A549 (cell line): ENCODE measurements around the gene MYH14.

Experiments used
- EP300 ChIP-seq, 2 experiments: fragments of >200 bp; sonication (Bioruptor Twin); formaldehyde crosslinking; IDR thresholded peaks; 2 replicates in 1 of 2; 3 replicates in 1 of 2; pipeline ENCODE4 v1.6.1; 2016 to 2017
- ESRRA ChIP-seq: fragments of 150-350 bp; IDR thresholded peaks from 2 replicates; pipeline ENCODE4 v1.6.1; 2014; ENCODE audit warnings: mild to moderate bottlenecking, low read length, borderline replicate concordance
- FOSL2 ChIP-seq, 2 experiments: fragments of 450-650 bp in 1 of 2; fragments of >200 bp in 1 of 2; sonication (Bioruptor Twin) in 1 of 2; formaldehyde crosslinking; IDR thresholded peaks; 2 replicates each; pipeline versions ENCODE4 v1.5.0 to v1.6.1; 2016 to 2020; ENCODE audit warnings: mild to moderate bottlenecking in 1 of 2, moderate library complexity in 1 of 2
- JUN ChIP-seq, 2 experiments: fragments of >200 bp; sonication (Bioruptor Twin); formaldehyde crosslinking; IDR thresholded peaks; 2 replicates in 1 of 2; 3 replicates in 1 of 2; pipeline ENCODE4 v1.6.1; 2016 to 2017
- POLR2A ChIP-seq: IDR thresholded peaks from 2 replicates; pipeline ENCODE4 v1.6.1; 2012; ENCODE audit warnings: mild to moderate bottlenecking, low read length
- RFX5 ChIP-seq: fragments of 450-650 bp; IDR thresholded peaks from 2 replicates; pipeline ENCODE4 v1.7.1; 2014; ENCODE audit warnings: antibody characterized with exemption, mild to moderate bottlenecking, moderate library complexity
- ZNF302 ChIP-seq: fragments of 250-450 bp; sonication (Bioruptor Pico); IDR thresholded peaks from 2 replicates; pipeline ENCODE4 v1.9.0; 2021; ENCODE audit warnings: inconsistent platforms, mild to moderate bottlenecking, moderate library complexity
- ZSCAN20 ChIP-seq: fragments of 250-450 bp; sonication (Bioruptor Pico); IDR thresholded peaks from 2 replicates; pipeline ENCODE4 v1.8.0; 2022; ENCODE audit warnings: mild to moderate bottlenecking, moderate library complexity
- TF ChIP-seq, protein P1 (sequence below): fragments of >200 bp; sonication (Bioruptor Twin); formaldehyde crosslinking; IDR thresholded peaks from 3 replicates; pipeline ENCODE4 v1.5.1; 2016
- TF ChIP-seq, protein P2 (sequence below): fragments of 200-600 bp; sonication (generic); IDR thresholded peaks from 2 replicates; pipeline ENCODE4 v1.6.1; 2016; ENCODE audit warnings: antibody characterized with exemption, mild to moderate bottlenecking, moderate library complexity
- TF ChIP-seq, protein P3 (sequence below): fragments of 450-650 bp; IDR thresholded peaks from 2 replicates; pipeline ENCODE4 v1.6.1; 2014; ENCODE audit warnings: antibody characterized with exemption
- TF ChIP-seq, protein P4 (sequence below): fragments of 250-450 bp; sonication (Bioruptor Pico); IDR thresholded peaks from 2 replicates; pipeline ENCODE4 v1.5.0; 2020; ENCODE audit warnings: low read depth, mild to moderate bottlenecking, moderate library complexity
- TF ChIP-seq, protein P5 (sequence below): IDR thresholded peaks from 2 replicates; pipeline ENCODE4 v1.6.1; 2012

DNA sequence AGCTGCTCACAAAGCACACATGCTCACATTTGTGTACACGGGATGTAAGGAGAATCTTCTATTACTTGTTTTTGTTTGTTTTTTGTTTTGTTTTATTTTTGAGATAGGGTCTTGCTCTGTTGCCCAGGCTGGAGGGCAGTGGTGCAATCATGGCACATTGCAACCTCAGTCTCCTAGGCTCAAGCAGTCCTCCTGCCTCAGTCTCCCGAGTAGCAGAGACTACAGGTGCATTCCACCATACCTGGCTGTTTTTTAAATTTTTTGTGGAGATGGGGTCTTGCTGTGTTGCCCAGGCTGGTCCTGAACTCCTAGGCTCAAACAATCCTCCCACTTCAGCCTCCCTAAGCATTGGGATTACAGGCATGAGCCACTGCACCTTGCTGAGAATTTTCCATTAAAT lies 83.9 kb downstream of the MYH14 start:
- TF ChIP-seq, protein P1, sequence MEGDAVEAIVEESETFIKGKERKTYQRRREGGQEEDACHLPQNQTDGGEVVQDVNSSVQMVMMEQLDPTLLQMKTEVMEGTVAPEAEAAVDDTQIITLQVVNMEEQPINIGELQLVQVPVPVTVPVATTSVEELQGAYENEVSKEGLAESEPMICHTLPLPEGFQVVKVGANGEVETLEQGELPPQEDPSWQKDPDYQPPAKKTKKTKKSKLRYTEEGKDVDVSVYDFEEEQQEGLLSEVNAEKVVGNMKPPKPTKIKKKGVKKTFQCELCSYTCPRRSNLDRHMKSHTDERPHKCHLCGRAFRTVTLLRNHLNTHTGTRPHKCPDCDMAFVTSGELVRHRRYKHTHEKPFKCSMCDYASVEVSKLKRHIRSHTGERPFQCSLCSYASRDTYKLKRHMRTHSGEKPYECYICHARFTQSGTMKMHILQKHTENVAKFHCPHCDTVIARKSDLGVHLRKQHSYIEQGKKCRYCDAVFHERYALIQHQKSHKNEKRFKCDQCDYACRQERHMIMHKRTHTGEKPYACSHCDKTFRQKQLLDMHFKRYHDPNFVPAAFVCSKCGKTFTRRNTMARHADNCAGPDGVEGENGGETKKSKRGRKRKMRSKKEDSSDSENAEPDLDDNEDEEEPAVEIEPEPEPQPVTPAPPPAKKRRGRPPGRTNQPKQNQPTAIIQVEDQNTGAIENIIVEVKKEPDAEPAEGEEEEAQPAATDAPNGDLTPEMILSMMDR, result no peak
- TF ChIP-seq POLR2A (no peak), ZSCAN20 (CRISPR knock-in tag) (no peak), JUN (IDR thresholded peaks at IDR 0.05) (no peak), FOSL2 (IDR thresholded peaks at IDR 0.05) (no peak), FOSL2 (CRISPR knock-in tag; IDR thresholded peaks at IDR 0.05) (no peak), EP300 (IDR thresholded peaks at IDR 0.05) (no peak), RFX5 (no peak), ZNF302 (no peak), ESRRA (no peak)
- TF ChIP-seq, protein P2, sequence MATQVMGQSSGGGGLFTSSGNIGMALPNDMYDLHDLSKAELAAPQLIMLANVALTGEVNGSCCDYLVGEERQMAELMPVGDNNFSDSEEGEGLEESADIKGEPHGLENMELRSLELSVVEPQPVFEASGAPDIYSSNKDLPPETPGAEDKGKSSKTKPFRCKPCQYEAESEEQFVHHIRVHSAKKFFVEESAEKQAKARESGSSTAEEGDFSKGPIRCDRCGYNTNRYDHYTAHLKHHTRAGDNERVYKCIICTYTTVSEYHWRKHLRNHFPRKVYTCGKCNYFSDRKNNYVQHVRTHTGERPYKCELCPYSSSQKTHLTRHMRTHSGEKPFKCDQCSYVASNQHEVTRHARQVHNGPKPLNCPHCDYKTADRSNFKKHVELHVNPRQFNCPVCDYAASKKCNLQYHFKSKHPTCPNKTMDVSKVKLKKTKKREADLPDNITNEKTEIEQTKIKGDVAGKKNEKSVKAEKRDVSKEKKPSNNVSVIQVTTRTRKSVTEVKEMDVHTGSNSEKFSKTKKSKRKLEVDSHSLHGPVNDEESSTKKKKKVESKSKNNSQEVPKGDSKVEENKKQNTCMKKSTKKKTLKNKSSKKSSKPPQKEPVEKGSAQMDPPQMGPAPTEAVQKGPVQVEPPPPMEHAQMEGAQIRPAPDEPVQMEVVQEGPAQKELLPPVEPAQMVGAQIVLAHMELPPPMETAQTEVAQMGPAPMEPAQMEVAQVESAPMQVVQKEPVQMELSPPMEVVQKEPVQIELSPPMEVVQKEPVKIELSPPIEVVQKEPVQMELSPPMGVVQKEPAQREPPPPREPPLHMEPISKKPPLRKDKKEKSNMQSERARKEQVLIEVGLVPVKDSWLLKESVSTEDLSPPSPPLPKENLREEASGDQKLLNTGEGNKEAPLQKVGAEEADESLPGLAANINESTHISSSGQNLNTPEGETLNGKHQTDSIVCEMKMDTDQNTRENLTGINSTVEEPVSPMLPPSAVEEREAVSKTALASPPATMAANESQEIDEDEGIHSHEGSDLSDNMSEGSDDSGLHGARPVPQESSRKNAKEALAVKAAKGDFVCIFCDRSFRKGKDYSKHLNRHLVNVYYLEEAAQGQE, result no peak
- TF ChIP-seq, protein P3, sequence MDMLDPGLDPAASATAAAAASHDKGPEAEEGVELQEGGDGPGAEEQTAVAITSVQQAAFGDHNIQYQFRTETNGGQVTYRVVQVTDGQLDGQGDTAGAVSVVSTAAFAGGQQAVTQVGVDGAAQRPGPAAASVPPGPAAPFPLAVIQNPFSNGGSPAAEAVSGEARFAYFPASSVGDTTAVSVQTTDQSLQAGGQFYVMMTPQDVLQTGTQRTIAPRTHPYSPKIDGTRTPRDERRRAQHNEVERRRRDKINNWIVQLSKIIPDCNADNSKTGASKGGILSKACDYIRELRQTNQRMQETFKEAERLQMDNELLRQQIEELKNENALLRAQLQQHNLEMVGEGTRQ, result no peak
- TF ChIP-seq, protein P4, sequence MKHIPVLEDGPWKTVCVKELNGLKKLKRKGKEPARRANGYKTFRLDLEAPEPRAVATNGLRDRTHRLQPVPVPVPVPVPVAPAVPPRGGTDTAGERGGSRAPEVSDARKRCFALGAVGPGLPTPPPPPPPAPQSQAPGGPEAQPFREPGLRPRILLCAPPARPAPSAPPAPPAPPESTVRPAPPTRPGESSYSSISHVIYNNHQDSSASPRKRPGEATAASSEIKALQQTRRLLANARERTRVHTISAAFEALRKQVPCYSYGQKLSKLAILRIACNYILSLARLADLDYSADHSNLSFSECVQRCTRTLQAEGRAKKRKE, result no peak
- TF ChIP-seq, protein P5, sequence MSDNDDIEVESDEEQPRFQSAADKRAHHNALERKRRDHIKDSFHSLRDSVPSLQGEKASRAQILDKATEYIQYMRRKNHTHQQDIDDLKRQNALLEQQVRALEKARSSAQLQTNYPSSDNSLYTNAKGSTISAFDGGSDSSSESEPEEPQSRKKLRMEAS, result no peak
